Posterior vena cava (tissue), 2 donors: ENCODE data around the gene MRPS2. TPM values are rescaled to one million over a fixed set of nuclear protein-coding genes. Genes with fewer than 3 reads are reported as not detected.
"Not testable (repeated sequence)": the region's sequence is repeated elsewhere in the genome, so short reads cannot be mapped to it uniquely, and the experiment has no call there.

Experiments used
- DNase-seq: peaks from one replicate; pipeline ENCODE4 v3.0.0-alpha.2; 2020; ENCODE audit warnings: low spot score
- intact Hi-C, 2 donors: fragments of 100-400 bp; cut with DNase I; formaldehyde crosslinking; loops; one replicate each; pipeline versions ENCODE4 v1.14.1 to v1.14.2; 2022 to 2023
- total RNA-seq, 2 donors: library from RNA; stranded (reverse); fragmentation: NEBNext Ultra II Directional; extraction: Animal tissue kit (Norgen Biotek cat#: 25700); gene quantifications; one replicate each; pipeline ENCODE4 v1.2.1, GENCODE V29; 2021
- donor health status: DM: yes; HTN: yes; CAD: no.
- donor health status: DM: yes; HTN: yes; CAD: no.

Gene MRPS2
- total RNA-seq, 2 donors from 2014 or later, result 15.9 to 16.3 TPM

GRCh38 chr9:135547756-135548736 lies 47.6 kb downstream of the MRPS2 start:
- intact Hi-C loops, result no loop called here
- DNase-seq, result peak; percentile 74

GRCh38 chr9:135549478-135550343 lies 49.2 kb downstream of the MRPS2 start:
- peak; percentile 60 for DNase-seq

DNA sequence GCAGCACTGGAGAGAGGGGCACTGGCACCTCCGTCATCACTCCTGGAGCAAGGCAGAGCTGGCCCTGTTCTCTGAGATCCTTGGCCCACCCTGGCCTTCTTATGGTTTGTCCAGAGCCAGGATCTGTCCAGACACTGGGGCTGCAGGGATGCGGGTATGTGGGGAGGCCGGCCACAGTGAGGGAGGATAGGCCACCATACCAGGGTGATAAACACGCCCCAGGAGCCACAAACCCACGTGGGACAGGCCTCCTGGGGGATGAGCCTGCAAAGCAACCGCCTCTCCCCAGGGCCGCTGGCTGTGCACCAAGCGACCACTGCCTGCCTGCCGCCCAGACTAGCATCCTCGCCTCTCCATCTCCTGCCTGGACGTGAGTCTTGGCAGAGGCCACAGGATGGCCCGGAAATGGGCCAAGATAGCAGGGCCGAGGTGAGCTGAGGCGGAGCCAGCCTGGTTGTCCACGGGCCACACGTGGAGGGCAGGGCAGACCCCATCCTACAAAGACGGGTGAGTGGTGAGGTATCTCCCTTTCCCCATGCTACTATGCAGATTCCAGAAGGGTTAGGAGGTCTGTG lies 49.9 kb downstream of the MRPS2 start:
- intact Hi-C loops, result no loop called here
- peak; percentile 62 for DNase-seq

More at GRCh38 chr9:135549478-135550343, 49.2 kb downstream of the MRPS2 start:
- intact Hi-C loops, result not testable (repeated sequence)

DNA sequence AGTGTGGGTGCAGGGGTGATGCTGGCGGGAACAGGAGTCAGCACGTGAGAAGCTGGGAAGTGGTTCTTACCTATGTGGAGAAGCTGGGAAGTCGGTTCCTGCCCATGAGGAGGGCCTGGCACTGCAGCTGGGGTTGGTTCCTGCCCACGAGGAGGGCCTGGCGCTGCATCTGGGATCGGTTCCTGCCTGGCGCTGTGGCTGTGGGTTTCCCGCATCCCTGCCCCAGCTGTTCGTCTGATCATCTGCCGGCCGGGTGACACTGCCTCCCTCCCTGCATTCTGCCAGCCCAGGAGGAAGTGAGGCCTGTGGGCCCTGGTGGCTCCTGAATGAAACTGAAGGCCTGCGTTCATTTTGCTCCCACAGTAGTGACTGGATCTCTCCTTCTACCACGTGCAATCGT lies 50.5 kb downstream of the MRPS2 start:
- intact Hi-C loops, result no loop called here
- DNase-seq, result peak; percentile 61

GRCh38 chr9:135551456-135551855 lies 51.0 kb downstream of the MRPS2 start:
- peak; percentile 73 for DNase-seq
- intact Hi-C loops, result no loop called here

DNA sequence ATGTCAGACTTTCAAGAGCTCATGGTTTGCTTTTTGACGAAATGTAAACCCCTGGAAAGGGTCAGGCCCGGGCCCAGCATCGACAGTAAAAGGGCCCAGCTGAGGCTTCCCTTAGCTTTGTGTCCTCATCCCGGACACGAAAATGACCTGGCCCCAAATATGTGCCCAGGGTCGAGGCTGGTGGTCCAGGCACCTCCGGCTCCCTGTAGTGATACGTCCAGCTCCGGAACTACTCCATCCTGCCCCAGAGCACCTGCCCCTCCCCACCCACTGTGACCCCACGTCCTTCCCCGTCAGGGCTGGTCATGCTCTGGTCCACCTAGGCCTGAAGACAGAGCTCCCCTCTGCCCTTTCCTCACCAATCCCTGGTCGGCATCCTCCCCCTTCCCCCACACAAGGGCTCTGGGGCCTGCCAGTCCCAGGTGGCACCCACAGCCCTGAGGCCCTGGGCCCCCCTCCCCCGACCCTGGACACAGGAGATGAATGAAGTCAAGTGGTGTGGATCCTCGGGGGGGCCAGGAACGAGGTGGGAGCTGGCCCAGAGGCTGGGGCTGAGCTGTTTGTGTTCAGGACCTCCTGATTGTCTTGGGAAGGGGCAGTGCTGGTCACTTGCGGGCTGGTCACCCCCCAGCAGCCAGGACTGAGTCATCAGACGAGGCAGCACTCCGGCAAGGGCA lies 51.7 kb downstream of the MRPS2 start:
- peak; percentile 68 for DNase-seq
- intact Hi-C loops, result no loop called here

DNA sequence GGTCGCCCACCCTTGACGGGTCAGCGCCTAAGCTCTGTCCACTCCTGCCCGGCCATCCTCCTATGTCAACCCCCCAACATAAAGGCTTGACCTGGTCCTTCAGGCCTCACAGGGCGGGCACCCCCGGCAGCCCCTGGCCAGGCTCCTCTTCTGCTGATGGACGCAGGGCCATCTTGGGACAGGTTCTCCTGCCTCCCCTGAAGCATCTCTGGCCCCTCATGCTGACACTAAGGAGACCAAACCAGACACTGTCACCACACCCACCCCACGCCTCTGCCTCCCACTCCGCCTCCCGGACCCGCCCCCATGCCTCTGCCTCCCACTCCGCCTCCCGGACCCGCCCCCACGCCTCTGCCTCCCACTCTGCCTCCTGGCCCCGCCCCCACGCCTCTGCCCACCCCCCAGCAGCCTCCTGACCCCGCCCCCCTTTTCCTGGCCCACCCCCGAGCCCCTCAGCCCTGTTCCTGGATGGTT lies 52.3 kb downstream of the MRPS2 start:
- peak; percentile 78 for DNase-seq
- intact Hi-C loops, result no loop called here

Other genes with a start within 250 kb of the MRPS2 start
- gene PPP1R26, start 20.9 kb upstream of the MRPS2 start, total RNA-seq, result 1 to 10 TPM; 8.0 to 8.9 TPM
- gene LCN1, start 20.8 kb downstream of the MRPS2 start, total RNA-seq, result 1 to 10 TPM in 1 of 2 donors, not detected in 1; 2.4 TPM
- gene OBP2A, start 45.4 kb downstream of the MRPS2 start, total RNA-seq, result not detected
- not detected for gene PAEP, start 61.1 kb downstream of the MRPS2 start, total RNA-seq
- gene GLT6D1, start 138.9 kb downstream of the MRPS2 start, total RNA-seq, result not detected
- gene LCN9, start 162.6 kb downstream of the MRPS2 start, total RNA-seq, result not detected
- not detected for gene SOHLH1, start 198.8 kb downstream of the MRPS2 start, total RNA-seq
- gene KCNT1, start 201.5 kb downstream of the MRPS2 start, total RNA-seq, result under 1 TPM; 0.28 to 0.38 TPM